Measurements from ENCODE around the gene GTF2I. TPM values are rescaled to one million over a fixed set of nuclear protein-coding genes. Genes with fewer than 3 reads are reported as not detected.
"Not testable (repeated sequence)": the region's sequence is repeated elsewhere in the genome, so short reads cannot be mapped to it uniquely, and the experiment has no call there.

GTF2I gene
- polyA plus RNA-seq, 4 donors, result 265 to 437 (median 366) TPM

GRCh38 chr7:74656441-74656836 lies 1.1 kb upstream of the GTF2I start:
- no peak for DNase-seq (ENCODE audit: low read depth in 4 of 4, low spot score in 3 of 4)

GRCh38 chr7:74656837-74657691 lies 454 bp upstream of the GTF2I start:
- DNase-seq (ENCODE audit: low read depth in 4 of 4, low spot score in 3 of 4), result peak; percentile 93 to 95 (median 93)

DNA sequence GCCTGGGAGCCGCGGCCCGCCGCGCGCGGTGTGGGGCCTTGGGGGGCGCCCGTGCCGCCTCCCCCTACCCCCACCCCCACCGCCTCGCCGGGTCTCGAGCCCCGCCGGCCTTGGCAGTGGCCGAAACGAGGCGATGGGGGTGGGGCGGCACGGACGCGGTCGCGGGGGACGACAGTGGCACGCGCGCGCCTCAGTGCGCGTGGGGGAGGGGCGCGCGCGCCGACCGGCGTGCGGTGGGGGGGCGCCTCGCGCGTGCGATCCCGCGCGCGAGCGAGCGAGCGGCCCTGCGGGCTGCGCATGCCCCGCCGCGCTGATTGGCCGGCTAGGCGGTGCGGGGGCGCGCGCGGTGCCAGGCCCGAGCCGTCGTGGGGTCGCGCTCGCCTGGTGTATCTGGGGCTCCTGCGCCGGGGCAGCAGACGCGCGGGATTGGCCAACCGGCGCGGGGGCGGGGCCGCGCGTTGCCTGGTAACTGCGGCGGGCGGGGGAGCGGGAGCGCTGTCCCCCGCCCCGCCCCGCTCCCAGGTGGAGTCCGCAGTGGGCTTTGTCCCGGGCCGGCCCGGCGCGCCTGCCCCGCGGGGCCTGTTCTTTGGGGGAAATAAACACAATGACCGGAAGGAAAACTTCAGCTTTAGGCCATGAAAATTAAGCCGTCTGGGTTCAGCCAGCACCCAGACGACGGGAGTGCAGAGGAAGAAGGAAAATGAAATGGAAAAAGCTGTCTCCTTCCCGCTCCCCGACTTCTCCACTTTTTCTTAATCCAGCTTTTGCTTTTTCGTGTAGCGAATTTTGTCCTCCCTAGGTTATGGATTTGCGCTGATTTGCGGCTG lies 873 bp downstream of the GTF2I start:
- peak in 3 of 4 donors; percentile 79 to 89 (median 82) for DNase-seq (ENCODE audit: low read depth in 4 of 4, low spot score in 3 of 4)

GRCh38 chr7:74660202-74660601 lies 2.7 kb downstream of the GTF2I start:
- DNase-seq (ENCODE audit: low read depth in 4 of 4, low spot score in 3 of 4), result not testable (repeated sequence)

DNA sequence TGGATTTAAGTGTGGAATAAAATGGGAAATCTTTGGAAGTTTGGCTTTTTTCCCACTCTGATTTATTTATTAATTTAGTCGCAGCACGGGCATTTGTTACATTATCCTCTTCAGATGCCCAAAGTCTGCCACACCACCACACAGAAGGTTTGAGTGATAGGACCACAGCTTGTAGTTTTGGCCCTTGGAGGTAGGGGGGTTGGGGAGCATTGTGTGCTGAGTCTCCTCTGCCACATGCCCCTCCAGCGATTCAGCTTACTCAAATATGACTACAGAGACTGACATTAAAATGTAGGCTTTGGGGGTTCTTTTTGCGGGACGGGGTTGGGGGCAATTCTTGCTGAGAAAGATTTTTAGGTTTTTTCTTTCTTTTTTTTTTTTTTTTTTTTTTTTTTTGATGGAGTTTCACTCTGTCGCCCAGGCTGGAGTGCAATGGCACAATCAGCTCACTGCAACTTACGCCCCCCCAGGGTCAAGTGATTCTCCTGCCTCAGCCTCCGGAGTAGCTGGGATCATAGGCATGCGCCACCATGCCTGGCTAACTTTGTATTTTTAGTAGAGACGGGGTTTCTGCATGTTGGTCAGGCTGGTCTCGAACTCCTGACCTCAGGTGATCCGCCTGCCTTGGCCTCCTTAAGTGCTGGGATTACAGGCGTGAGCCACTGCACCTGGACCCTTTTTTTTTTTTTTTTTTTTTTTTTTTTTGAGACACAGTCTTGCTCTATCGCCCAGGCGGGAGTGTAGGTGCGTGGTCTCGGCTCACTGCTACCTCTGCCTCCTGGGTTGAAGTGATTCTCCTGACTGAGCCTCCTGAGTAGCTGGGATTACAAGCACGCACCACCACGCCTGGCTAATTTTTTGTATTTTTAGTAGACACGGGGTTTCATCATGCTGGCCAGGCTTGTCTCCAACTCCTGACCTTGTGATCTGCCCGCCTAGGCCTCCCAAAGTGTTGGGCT lies 4.6 kb downstream of the GTF2I start:
- not testable (repeated sequence) for DNase-seq (ENCODE audit: low read depth in 4 of 4, low spot score in 3 of 4)

- no peak for DNase-seq (ENCODE audit: low read depth in 4 of 4, low spot score in 3 of 4)
Observed at GRCh38 chr7:74665296-74665938, 7.9 kb downstream of the GTF2I start.

DNA sequence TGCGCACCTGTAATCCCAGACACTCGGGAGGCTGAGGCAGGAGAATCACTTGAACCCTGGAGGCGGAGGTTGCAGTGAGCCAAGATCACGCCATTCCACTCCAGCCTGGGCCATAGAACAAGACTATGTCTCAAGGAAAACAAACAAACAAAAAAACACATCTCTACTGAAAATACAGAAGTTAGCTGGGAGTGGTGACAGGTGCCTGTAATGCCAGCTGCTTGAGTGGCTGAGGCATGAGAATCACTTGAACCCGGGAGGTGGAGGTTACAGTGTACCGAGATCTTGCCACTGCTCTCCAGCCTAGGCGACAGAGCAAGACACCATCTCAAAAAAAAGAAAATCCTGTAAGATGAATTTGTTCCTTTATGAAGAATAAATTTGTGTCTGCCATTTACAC lies 9.5 kb downstream of the GTF2I start:
- DNase-seq (ENCODE audit: low read depth in 4 of 4, low spot score in 3 of 4), result not testable (repeated sequence)

DNA sequence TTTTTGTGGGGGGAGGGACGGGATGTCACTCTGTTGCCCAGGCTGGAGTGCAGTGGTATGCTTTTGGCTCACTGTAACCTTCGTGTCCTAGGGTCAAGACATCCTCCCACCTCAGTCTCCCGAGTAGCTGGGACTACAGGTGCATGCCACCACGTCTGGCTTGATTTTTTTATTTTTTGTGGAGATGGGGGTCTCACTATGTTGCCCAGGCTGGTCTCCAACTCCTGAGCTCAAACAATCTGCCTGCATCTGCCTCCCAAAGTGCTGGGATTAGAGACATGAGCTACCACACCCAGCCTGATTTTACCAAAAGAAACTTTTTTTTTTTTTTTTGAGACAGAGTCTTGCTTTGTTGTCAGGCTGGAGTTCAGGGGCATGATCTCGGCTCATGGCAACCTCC lies 10.0 kb downstream of the GTF2I start:
- DNase-seq (ENCODE audit: low read depth in 4 of 4, low spot score in 3 of 4), result not testable (repeated sequence)

GRCh38 chr7:74671602-74672001 lies 14.1 kb downstream of the GTF2I start:
- no peak for DNase-seq (ENCODE audit: low read depth in 4 of 4, low spot score in 3 of 4)

GRCh38 chr7:74672343-74672915 lies 14.9 kb downstream of the GTF2I start:
- DNase-seq (ENCODE audit: low read depth in 4 of 4, low spot score in 3 of 4), result no peak

GRCh38 chr7:74674166-74674565 lies 16.6 kb downstream of the GTF2I start:
- no peak for DNase-seq (ENCODE audit: low read depth in 4 of 4, low spot score in 3 of 4)

GRCh38 chr7:74682829-74683228 lies 25.3 kb downstream of the GTF2I start:
- DNase-seq (ENCODE audit: low read depth in 4 of 4, low spot score in 3 of 4), result no peak

GRCh38 chr7:74683799-74684198 lies 26.3 kb downstream of the GTF2I start:
- no peak for DNase-seq (ENCODE audit: low read depth in 4 of 4, low spot score in 3 of 4)

DNA sequence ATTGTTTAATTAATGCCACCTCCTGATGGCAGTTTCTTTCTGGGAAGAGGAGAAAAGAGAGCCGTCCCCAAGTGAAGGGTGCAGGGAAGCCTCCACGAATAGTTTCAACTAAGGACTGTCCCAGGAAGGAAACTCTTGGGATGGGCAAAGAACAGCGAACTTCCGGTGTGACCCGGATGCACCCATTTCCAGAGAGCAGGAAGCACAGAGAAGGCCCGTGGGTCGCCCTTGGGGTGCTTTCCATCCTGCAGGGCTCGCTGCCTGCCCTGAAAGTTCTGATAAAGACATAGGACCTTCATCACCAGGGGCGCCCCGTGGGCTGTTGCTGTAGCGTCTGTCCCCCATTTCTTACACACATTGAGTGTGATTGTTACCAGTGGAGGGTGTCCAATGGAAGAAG lies 27.0 kb downstream of the GTF2I start:
- no peak for DNase-seq (ENCODE audit: low read depth in 4 of 4, low spot score in 3 of 4)

- DNase-seq (ENCODE audit: low read depth in 4 of 4, low spot score in 3 of 4), result no peak
Observed at GRCh38 chr7:74684921-74685320, 27.4 kb downstream of the GTF2I start.

DNA sequence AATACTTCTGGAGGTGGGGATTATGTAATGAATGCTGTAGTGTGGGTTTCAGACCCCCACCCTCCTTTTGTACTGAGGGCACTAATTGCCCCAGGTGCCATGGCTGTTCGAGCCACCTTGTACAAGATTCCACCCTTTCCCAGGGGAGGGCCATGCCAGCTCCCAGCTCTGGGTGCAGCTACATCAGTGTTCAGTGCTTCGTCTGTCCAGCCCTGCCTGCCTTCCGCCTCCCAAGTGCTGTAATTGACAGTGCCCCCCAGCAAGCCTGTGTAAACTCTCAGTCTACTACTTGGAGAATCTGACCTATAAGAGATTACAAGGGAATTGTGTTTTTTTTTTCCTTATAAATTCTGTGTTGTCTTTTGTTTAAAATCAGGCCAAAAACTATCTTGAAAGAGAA lies 33.0 kb downstream of the GTF2I start:
- DNase-seq (ENCODE audit: low read depth in 4 of 4, low spot score in 3 of 4), result no peak

GRCh38 chr7:74704419-74704818 lies 46.9 kb downstream of the GTF2I start:
- DNase-seq (ENCODE audit: low read depth in 4 of 4, low spot score in 3 of 4), result not testable (repeated sequence)

GRCh38 chr7:74707238-74707637 lies 49.7 kb downstream of the GTF2I start:
- no peak for DNase-seq (ENCODE audit: low read depth in 4 of 4, low spot score in 3 of 4)

- DNase-seq (ENCODE audit: low read depth in 4 of 4, low spot score in 3 of 4), result no peak
Observed at GRCh38 chr7:74708569-74709275, 51.2 kb downstream of the GTF2I start.

Data from left renal pelvis (tissue), 4 donors.